Smooth muscle cell of the pulmonary artery (primary cell): Measurements from ENCODE around the gene HEPH. TPM values are rescaled to one million over a fixed set of nuclear protein-coding genes. Genes with fewer than 3 reads are reported as not detected.

Experiments used
- total RNA-seq: library from RNA; depleted of rRNA; stranded (reverse); fragments of >200 nt; gene quantifications from 2 replicates; pipeline ENCODE4 v1.2.3, GENCODE V29; 2014

The HEPH gene
- 102 and 139 TPM in 2 replicates for total RNA-seq

DNA sequence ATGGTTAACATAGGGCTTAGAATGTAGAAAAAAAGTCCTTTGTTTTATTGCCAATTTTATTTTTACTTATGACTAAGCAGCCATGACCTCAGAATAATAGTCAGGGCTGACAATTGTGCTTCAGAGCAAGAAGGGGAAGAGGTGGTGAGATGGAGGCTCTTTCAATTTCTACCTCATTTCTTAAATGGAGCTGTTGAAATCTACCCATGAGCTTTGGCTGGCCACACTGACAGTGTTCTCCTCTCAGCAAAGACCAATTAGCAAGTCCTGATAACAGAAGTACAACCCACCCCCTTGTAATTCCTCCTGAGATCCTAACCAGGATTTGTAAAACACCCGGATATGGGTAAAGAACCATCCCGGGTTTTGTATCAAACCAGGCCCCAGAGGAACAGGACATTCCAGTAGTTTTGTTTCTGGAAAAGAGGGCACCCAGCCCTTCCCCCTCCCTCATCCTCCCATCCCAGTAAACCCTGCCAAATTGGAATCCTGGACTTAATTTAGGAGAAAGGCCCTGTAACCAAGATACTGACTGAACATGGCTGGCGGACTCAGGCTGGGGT is at the start of gene HEPH:
Gene HEPH, plus strand, starts transcription at position 399 of the 563 bp plus-strand sequence. CDS start 6,324 bp downstream, outside the sequence.

Other genes with a start within 250 kb of the HEPH start
- gene VSIG4, start 124.2 kb upstream of the HEPH start, total RNA-seq, result not detected in 2 replicates